Posterior vena cava (tissue), 2 donors: ENCODE data around the gene LHCGR. TPM values are rescaled to one million over a fixed set of nuclear protein-coding genes. Genes with fewer than 3 reads are reported as not detected.

Experiments used
- DNase-seq: peaks from one replicate; pipeline ENCODE4 v3.0.0-alpha.2; 2020; ENCODE audit warnings: low spot score
- intact Hi-C, 2 donors: fragments of 100-400 bp; cut with DNase I; formaldehyde crosslinking; loops; one replicate each; pipeline versions ENCODE4 v1.14.1 to v1.14.2; 2022 to 2023
- long read RNA-seq, 2 donors: library from polyadenylated mRNA; unstranded; transcript quantifications; one replicate each; pipeline ENCODE4 v2.0.0, GENCODE V29; 2020 to 2021
- total RNA-seq, 2 donors: library from RNA; stranded (reverse); fragmentation: NEBNext Ultra II Directional; extraction: Animal tissue kit (Norgen Biotek cat#: 25700); gene quantifications; one replicate each; pipeline ENCODE4 v1.2.1, GENCODE V29; 2021
- donor health status: DM: yes; HTN: yes; CAD: no.
- donor health status: DM: yes; HTN: yes; CAD: no.

The LHCGR gene
- total RNA-seq: under 1 TPM in 1 of 2 donors, not detected in 1; 0.37 TPM
- long read RNA-seq, donor 1: 0 reads
- long read RNA-seq, donor 2: 0 reads

- no peak for DNase-seq
- intact Hi-C loops: no loop called here
Measured at GRCh38 chr2:48755473-48755872, at the start of gene LHCGR. Gene LHCGR (minus strand): TSS chr2:48755724. CDS start chr2:48755671, 53 bp downstream.

GRCh38 chr2:48799601-48800000, 44.1 kb upstream of the LHCGR start:
- no peak for DNase-seq

GRCh38 chr2:48795065-48795464, 39.5 kb upstream of the LHCGR start:
- intact Hi-C loops: no loop called here
- DNase-seq: no peak

More at GRCh38 chr2:48799601-48800000, 44.1 kb upstream of the LHCGR start:
- intact Hi-C loops: no loop called here

GRCh38 chr2:48793671-48794070, 38.1 kb upstream of the LHCGR start:
- intact Hi-C loops: no loop called here
- no peak for DNase-seq

- no peak for DNase-seq
- intact Hi-C loops: no loop called here
Measured at GRCh38 chr2:48792030-48792429, 36.5 kb upstream of the LHCGR start.

GRCh38 chr2:48790407-48791170, 35.1 kb upstream of the LHCGR start:
- intact Hi-C loops: no loop called here

GRCh38 chr2:48787580-48787979, 32.1 kb upstream of the LHCGR start:
- no peak for DNase-seq
- intact Hi-C loops: no loop called here

More at GRCh38 chr2:48790407-48791170, 35.1 kb upstream of the LHCGR start:
- DNase-seq: no peak

GRCh38 chr2:48781366-48781765, 25.8 kb upstream of the LHCGR start:
- intact Hi-C loops: no loop called here
- DNase-seq: no peak

- intact Hi-C loops: no loop called here
Measured at GRCh38 chr2:48779019-48779716, 23.6 kb upstream of the LHCGR start.

GRCh38 chr2:48774251-48774650, 18.7 kb upstream of the LHCGR start:
- no peak for DNase-seq
- intact Hi-C loops: no loop called here

More at GRCh38 chr2:48779019-48779716, 23.6 kb upstream of the LHCGR start:
- DNase-seq: no peak

- intact Hi-C loops: no loop called here
- DNase-seq: no peak
Measured at GRCh38 chr2:48771241-48772014, 15.9 kb upstream of the LHCGR start.

- DNase-seq: no peak
- intact Hi-C loops: no loop called here
Measured at GRCh38 chr2:48770181-48770580, 14.7 kb upstream of the LHCGR start.

GRCh38 chr2:48768669-48769068, 13.1 kb upstream of the LHCGR start:
- DNase-seq: no peak
- intact Hi-C loops: no loop called here

GRCh38 chr2:48767330-48767729, 11.8 kb upstream of the LHCGR start:
- DNase-seq: no peak
- intact Hi-C loops: no loop called here

GRCh38 chr2:48760826-48761225, 5.3 kb upstream of the LHCGR start:
- no peak for DNase-seq
- intact Hi-C loops: no loop called here

GRCh38 chr2:48759682-48760081, 4.2 kb upstream of the LHCGR start:
- intact Hi-C loops: no loop called here
- no peak for DNase-seq

- no peak for DNase-seq
- intact Hi-C loops: no loop called here
Measured at GRCh38 chr2:48756289-48756688, 765 bp upstream of the LHCGR start.

GRCh38 chr2:48754874-48755273, 650 bp downstream of the LHCGR start:
- DNase-seq: no peak
- intact Hi-C loops: no loop called here

GRCh38 chr2:48753228-48753627, 2.3 kb downstream of the LHCGR start:
- intact Hi-C loops: no loop called here

More at GRCh38 chr2:48753228-48753627, 2.3 kb downstream of the LHCGR start:
- no peak for DNase-seq
